Embryonic facial prominence (tissue), 1 donor: Measurements from ENCODE around the gene ANKS3.

ENCODE experiments used
- DNase-seq: peaks from one replicate; pipeline ENCODE4 v3.0.0-alpha.2; 2016; ENCODE audit errors: extremely low spot score

Gene ANKS3

GRCh38 chr16:4728676-4729075, 5.4 kb downstream of the ANKS3 start:
- no peak for DNase-seq

GRCh38 chr16:4726616-4727015, 7.5 kb downstream of the ANKS3 start:
- no peak for DNase-seq

GRCh38 chr16:4724661-4725270, 9.3 kb downstream of the ANKS3 start:
- no peak for DNase-seq

GRCh38 chr16:4723071-4723767, 10.9 kb downstream of the ANKS3 start:
- DNase-seq, result no peak

GRCh38 chr16:4718466-4718865, 15.6 kb downstream of the ANKS3 start:
- no peak for DNase-seq

GRCh38 chr16:4714996-4715395, 19.1 kb downstream of the ANKS3 start:
- DNase-seq, result no peak

GRCh38 chr16:4713663-4714501, 20.2 kb downstream of the ANKS3 start:
- no peak for DNase-seq

- no peak for DNase-seq
Observed at GRCh38 chr16:4709481-4709880, 24.6 kb downstream of the ANKS3 start.

- DNase-seq, result no peak
Observed at GRCh38 chr16:4706871-4707270, 27.2 kb downstream of the ANKS3 start.

GRCh38 chr16:4704913-4705312, 29.2 kb downstream of the ANKS3 start:
- DNase-seq, result no peak

- no peak for DNase-seq
Observed at GRCh38 chr16:4704491-4704890, 29.6 kb downstream of the ANKS3 start.

- DNase-seq, result no peak
Observed at GRCh38 chr16:4703906-4704305, 30.2 kb downstream of the ANKS3 start.

- DNase-seq, result no peak
Observed at GRCh38 chr16:4702466-4702808, 31.6 kb downstream of the ANKS3 start.

- no peak for DNase-seq
Observed at GRCh38 chr16:4701791-4702465, 32.1 kb downstream of the ANKS3 start.

- DNase-seq, result no peak
Observed at GRCh38 chr16:4700997-4701743, 32.9 kb downstream of the ANKS3 start.

- DNase-seq, result no peak
Observed at GRCh38 chr16:4700380-4700996, 33.6 kb downstream of the ANKS3 start.

GRCh38 chr16:4699046-4699556, 35.0 kb downstream of the ANKS3 start:
- DNase-seq, result no peak

- DNase-seq, result no peak
Observed at GRCh38 chr16:4698321-4699045, 35.6 kb downstream of the ANKS3 start.

GRCh38 chr16:4697848-4698291, 36.2 kb downstream of the ANKS3 start:
- no peak for DNase-seq
